GM12875 (cell line): ENCODE results near the gene MIGA2.

Experiments
- H3K4me3 ChIP-seq: one replicate; pipeline ENCODE4 v1.5.1; 2011; ENCODE audit warnings: low read depth, low read length, control low read depth
- TF ChIP-seq, protein P1 (sequence below): IDR thresholded peaks from 2 replicates; pipeline ENCODE4 v1.5.1; 2011; ENCODE audit warnings: low read depth, mild to moderate bottlenecking, control low read depth, inconsistent platforms, low read length, moderate library complexity, borderline replicate concordance; ENCODE audit not compliant: insufficient read depth

The MIGA2 gene

DNA sequence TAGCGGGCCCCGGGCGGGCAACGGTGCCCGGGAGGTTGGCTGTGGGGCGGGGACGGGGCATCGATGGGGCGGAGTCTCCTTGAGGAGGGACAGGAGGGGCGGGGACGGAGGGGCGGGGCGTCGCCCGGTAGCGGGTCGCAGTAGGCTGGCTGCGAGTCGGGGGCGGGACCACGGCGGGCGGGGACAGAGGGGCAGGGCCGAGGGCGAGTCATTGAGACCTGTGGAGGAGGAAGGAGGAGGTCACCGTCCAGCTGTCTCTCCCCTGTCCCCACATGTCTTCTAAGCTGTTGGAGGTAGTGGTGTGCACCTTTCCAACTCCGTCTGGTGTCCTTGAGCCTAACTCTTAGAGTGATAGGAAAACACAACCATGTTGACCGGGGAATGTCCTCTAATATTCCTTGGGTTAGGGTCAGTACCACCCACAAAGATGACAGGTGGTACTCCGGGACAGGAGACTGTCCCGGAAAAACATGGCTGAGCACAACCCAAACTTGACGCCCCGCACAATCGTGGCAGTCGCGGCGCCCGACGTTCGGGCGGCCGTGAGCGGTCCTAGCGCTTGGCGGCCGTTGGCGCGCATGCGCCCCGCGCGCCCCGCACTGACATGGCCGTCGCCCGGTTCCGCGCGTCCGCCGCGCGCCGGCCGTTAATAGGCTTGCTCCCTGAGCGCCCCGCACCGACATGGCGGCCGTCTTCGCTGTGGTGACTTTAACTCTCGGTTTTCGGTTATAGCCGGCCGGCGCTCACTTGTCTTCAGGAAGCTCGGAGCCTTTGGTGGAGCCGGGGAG, 74.5 kb downstream of the MIGA2 start, which contains the start of the genes CRAT and PTPA:
TSS of gene CRAT (minus strand) at position 54 of the 788 bp plus-strand sequence. CDS start 284 bp downstream, outside the sequence.
TSS of gene PTPA (plus strand) at position 676 of the 788 bp plus-strand sequence. CDS start 186 bp downstream, outside the sequence.
- TF ChIP-seq, protein P1, sequence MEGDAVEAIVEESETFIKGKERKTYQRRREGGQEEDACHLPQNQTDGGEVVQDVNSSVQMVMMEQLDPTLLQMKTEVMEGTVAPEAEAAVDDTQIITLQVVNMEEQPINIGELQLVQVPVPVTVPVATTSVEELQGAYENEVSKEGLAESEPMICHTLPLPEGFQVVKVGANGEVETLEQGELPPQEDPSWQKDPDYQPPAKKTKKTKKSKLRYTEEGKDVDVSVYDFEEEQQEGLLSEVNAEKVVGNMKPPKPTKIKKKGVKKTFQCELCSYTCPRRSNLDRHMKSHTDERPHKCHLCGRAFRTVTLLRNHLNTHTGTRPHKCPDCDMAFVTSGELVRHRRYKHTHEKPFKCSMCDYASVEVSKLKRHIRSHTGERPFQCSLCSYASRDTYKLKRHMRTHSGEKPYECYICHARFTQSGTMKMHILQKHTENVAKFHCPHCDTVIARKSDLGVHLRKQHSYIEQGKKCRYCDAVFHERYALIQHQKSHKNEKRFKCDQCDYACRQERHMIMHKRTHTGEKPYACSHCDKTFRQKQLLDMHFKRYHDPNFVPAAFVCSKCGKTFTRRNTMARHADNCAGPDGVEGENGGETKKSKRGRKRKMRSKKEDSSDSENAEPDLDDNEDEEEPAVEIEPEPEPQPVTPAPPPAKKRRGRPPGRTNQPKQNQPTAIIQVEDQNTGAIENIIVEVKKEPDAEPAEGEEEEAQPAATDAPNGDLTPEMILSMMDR, result no peak
- H3K4me3 ChIP-seq, result peak within 1 kb of the TSS; percentile 71

DNA sequence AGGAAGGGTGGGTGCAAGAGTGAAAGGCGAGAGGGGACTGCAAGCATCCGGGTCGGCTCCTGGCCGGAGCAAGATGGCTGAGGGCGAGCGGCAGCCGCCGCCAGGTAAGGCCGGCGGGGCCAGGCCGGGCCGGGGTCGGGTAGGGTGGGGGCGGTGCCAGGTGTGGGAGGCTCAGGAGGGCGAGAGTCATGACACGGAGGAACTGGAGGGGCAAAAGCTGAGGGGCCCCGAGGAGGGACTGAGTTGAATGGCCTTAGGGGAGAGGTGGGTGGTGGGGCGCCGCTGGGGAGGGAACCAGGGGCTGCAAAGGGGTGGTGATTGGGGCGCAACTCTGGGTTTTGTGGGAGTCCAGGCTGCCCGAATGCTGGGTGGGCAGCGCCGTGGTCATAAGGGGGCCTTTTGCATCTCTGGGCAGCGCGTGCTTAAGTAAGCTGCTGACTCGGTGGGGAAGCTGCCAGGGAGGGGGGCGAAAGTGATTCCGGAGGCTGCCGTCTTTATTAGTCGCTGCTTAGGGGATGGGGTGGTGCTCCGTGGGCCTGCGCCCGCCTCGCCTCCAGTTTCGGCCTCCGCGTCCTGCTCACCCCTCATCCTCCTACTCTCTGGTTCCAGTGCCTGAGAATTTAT, 75.2 kb downstream of the MIGA2 start:
- TF ChIP-seq, protein P1, result no peak
- H3K4me3 ChIP-seq, result peak overlapping the region; percentile 71

DNA sequence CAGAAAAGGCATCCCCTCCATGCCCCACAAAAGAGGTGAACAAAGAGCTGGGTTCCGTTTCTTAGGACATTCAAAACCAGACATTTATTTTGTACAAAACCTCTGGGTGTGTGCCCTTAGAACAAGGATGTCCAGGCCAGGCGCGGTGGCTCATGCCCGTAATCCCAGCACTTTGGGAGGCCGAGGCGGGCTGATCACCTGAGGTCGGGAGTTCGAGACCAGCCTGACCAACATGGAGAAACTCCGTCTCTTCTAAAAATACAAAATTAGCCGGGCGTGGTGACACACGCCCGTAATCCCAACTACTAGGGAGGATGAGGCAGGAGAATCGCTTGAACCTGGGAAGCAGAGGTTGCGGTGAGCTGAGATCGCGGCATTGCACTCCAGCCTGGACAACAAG, 76.1 kb downstream of the MIGA2 start:
- H3K4me3 ChIP-seq, result peak overlapping the region; percentile 71

DNA sequence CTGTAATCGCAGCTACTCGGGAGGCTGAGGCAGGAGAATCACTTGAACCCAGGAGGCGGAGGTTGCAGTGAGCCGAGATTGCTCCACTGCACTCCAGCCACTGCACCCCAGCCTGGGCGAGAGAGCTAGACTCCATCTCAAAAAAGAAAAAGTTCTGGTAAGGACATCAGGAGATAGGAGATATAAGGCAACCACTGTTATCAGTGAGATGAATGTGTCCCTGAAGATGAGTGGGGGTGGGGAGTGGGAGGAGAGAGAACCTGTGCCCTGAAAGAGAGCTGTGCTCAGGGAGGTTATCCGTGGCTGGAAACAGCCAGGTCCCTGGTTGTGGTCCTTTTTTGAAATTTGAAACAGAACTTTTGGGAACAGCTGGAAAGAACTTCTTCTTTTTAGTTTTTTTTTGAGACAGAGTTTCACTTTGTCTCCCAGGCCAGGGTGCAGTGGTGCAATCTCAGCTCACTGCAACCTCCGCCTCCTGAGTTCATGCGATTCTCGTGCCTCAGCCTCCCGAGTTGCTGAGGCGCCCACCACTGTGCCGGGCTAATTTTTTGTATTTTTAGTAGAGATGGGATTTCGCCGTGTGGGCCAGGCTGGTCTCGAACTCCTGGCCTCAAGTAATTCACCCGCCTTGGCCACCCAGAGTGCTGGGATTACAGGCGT, 77.3 kb downstream of the MIGA2 start:
- TF ChIP-seq, protein P1, result no peak
- no peak overlapping the region for H3K4me3 ChIP-seq

DNA sequence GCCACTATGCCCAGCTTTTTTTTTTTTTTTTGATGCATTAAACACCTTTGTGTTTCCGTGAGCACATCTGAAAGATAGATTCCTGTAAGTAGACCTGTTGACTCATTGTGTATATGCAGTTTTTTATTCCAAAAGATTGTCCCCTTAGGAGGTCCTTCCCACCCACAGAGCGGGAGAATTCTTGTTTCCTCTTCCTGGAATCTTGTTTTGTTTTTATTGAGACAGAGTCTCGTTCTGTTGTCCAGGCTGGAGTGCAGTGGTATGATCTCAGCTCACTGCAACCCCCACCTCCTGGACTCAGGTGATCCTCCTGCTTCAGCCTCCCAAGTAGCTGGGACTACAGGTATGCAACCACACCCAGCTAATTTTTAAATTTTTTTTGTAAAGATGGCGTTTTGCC, 82.4 kb downstream of the MIGA2 start:
- TF ChIP-seq, protein P1, result no peak
- no peak overlapping the region for H3K4me3 ChIP-seq

DNA sequence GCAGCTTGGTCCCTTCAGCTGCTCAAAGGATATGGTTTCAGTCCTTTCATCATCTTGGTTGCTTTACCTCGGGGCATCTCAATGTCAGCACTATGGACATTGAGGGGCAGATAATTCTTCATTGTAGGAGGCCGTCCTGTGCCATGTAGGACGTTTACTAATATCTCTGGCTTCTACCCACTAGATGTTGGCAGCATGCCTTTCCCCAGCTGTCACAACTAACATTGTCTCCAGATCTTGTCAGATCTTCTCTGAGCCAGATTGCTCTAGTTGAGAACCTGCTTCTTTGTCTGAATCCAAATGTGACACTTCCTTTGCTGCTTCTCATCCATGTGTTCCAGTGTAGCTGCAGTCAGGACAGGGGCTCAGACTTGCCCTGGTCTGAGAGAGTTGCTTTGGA, 85.1 kb downstream of the MIGA2 start:
- TF ChIP-seq, protein P1, result no peak
- no peak overlapping the region for H3K4me3 ChIP-seq
